Left ventricle myocardium inferior (tissue), 1 donor: ENCODE results near the gene LYRM2. TPM values are rescaled to one million over a fixed set of nuclear protein-coding genes. Genes with fewer than 3 reads are reported as not detected.

Experiments
- DNase-seq: peaks from one replicate; pipeline ENCODE4 v3.0.0-alpha.2; 2020
- H3K27ac ChIP-seq: fragments of 200-600 bp; replicated peaks from 2 replicates; pipeline ENCODE4 v1.8.0; 2021
- H3K27me3 ChIP-seq: fragments of 200-600 bp; 2 replicates; pipeline ENCODE4 v1.8.0; 2021; ENCODE audit warnings: low read depth
- H3K36me3 ChIP-seq: fragments of 200-600 bp; 2 replicates; pipeline ENCODE4 v1.8.0; 2021
- H3K4me1 ChIP-seq: fragments of 200-600 bp; 2 replicates; pipeline ENCODE4 v1.8.0; 2021
- H3K4me3 ChIP-seq: fragments of 200-600 bp; 2 replicates; pipeline ENCODE4 v1.8.0; 2021; ENCODE audit warnings: mild to moderate bottlenecking, moderate library complexity
- H3K9me3 ChIP-seq: fragments of 200-600 bp; replicated peaks from 2 replicates; pipeline ENCODE4 v1.8.0; 2021
- CTCF ChIP-seq: fragments of 200-600 bp; IDR thresholded peaks from 2 replicates; pipeline ENCODE4 v1.8.0; 2021; ENCODE audit warnings: antibody characterized with exemption, mild to moderate bottlenecking, borderline replicate concordance
- intact Hi-C: fragments of 100-400 bp; cut with micrococcal nuclease; formaldehyde crosslinking; loops from one replicate; pipeline ENCODE4 v1.11.0; 2022
- total RNA-seq: library from RNA; stranded (reverse); fragmentation: NEBNext Ultra II Directional; extraction: Animal tissue kit (Norgen Biotek cat#: 25700); gene quantifications from one replicate; pipeline ENCODE4 v1.2.1, GENCODE V29; 2021
- donor health status: DM: no; HTN: yes; CAD: no; lungs with severe emphysema.

Gene LYRM2
- total RNA-seq, 1 donor from 2014 or later, result 41.3 TPM

- TF ChIP-seq CTCF, result no peak
- DNase-seq, result no peak
- Histone ChIP-seq H3K9me3 (peaks cover 9% of the 10 kb centered on the region), H3K27ac (no peak overlapping the region), H3K36me3 (no peaks in the 10 kb centered on the region), H3K4me3 (no peak overlapping the region), H3K4me1 (peaks cover 19% of the 10 kb centered on the region), H3K27me3 (no peaks in the 10 kb centered on the region)
- intact Hi-C loops, result no loop called here
Observed at GRCh38 chr6:89555031-89555430, 83.5 kb downstream of the LYRM2 start.

- peaks cover 19% of the 10 kb centered on the region for H3K4me1 ChIP-seq
- no peak overlapping the region for H3K27ac ChIP-seq
- no peak overlapping the region for H3K4me3 ChIP-seq
- no peaks in the 10 kb centered on the region for H3K36me3 ChIP-seq
- H3K27me3 ChIP-seq, result no peaks in the 10 kb centered on the region
- DNase-seq, result no peak
- intact Hi-C loops, result no loop called here
- H3K9me3 ChIP-seq, result peaks cover 9% of the 10 kb centered on the region
- no peak for TF ChIP-seq CTCF
Observed at GRCh38 chr6:89554106-89554505, 84.4 kb downstream of the LYRM2 start.

- DNase-seq, result no peak
- Histone ChIP-seq H3K27me3 (no peaks in the 10 kb centered on the region), H3K9me3 (peaks cover 9% of the 10 kb centered on the region), H3K4me1 (peaks cover 19% of the 10 kb centered on the region), H3K4me3 (no peak overlapping the region), H3K36me3 (no peaks in the 10 kb centered on the region), H3K27ac (no peak overlapping the region)
- no peak for TF ChIP-seq CTCF
- intact Hi-C loops, result no loop called here
Observed at GRCh38 chr6:89553431-89553830, 85.1 kb downstream of the LYRM2 start.

GRCh38 chr6:89547281-89547680 is 91.3 kb downstream of the LYRM2 start:
- intact Hi-C loops, result no loop called here

GRCh38 chr6:89542866-89543265 is 95.7 kb downstream of the LYRM2 start:
- Histone ChIP-seq H3K27ac (no peak overlapping the region), H3K4me3 (no peak overlapping the region), H3K27me3 (no peaks in the 10 kb centered on the region), H3K9me3 (no peaks in the 10 kb centered on the region), H3K4me1 (no peaks in the 10 kb centered on the region), H3K36me3 (no peaks in the 10 kb centered on the region)
- TF ChIP-seq CTCF, result no peak
- intact Hi-C loops, result no loop called here
- DNase-seq, result no peak

More at GRCh38 chr6:89547281-89547680, 91.3 kb downstream of the LYRM2 start:
- TF ChIP-seq CTCF, result no peak
- Histone ChIP-seq H3K27ac (no peak overlapping the region), H3K36me3 (no peaks in the 10 kb centered on the region), H3K4me1 (peaks cover 10% of the 10 kb centered on the region), H3K9me3 (no peaks in the 10 kb centered on the region), H3K4me3 (no peak overlapping the region), H3K27me3 (no peaks in the 10 kb centered on the region)
- no peak for DNase-seq
